Measurements from ENCODE around the gene DLG5. TPM values are rescaled to one million over a fixed set of nuclear protein-coding genes. Genes with fewer than 3 reads are reported as not detected.

Gene DLG5
- total and polyA plus RNA-seq, 9 of the 15 experiments (the other 6 are each of a cell fraction or from before 2014, with no cell fraction given) = 1.4 to 26.8 (median 11.2) TPM

DNA sequence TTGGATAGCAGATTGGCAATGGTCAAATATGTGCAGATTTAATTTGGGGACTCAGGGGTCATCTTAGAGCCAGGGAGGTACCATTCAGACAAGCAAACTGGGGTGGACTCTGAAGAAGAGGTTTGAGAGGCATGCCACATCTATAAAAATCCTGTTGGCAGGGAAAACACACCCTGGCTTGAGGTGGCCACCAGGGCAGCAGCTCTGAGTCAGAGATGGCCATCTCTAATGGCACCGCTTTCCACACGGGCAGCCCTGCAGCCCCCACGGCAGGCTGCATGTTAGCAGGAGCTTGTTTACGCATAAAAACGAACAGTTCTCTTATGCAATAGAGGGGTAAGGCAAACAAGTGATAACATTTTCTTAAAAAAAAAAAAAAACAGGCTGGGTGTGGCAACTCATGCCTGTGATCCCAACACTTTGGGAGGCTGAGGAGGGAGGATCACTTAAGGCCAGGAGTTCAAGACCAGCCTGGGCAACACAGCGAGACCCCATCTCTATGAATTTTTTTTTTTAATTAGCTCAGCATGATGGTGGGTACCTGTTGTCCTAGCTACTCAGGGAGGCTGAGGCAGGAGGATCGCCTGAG lies 14.9 kb downstream of the DLG5 start (continued):
- TF ChIP-seq ZNF644 (tag; IDR thresholded peaks at IDR 0.05; ENCODE audit: low read depth) = peak; percentile 87
- 0 out of 2 replicates have a peak, but pooled peaks have one; percentile 46 for TF ChIP-seq HIVEP1 (CRISPR knock-in tag; IDR thresholded peaks at IDR 0.05)
- peak; percentile 64; the same call in 1 of the 2 replicates for TF ChIP-seq ZNF586 (CRISPR knock-in tag; conservative IDR thresholded peaks at IDR 0.05)
- TF ChIP-seq PTTG1 (tag; IDR thresholded peaks at IDR 0.05; ENCODE audit: low read depth) = no peak
- TF ChIP-seq PREB (CRISPR knock-in tag; IDR thresholded peaks at IDR 0.05) = no peak
- TF ChIP-seq ZNF717 (CRISPR knock-in tag; IDR thresholded peaks at IDR 0.05) = no peak
- 0 out of 4 replicates have a peak, but pooled peaks of 1 of the 2 experiments have one; percentile 27 for TF ChIP-seq ZMIZ1 (IDR thresholded peaks at IDR 0.05; ENCODE audit: low read depth in 2 of 2, low read length in 2 of 2)
- peak; percentile 99 for TF ChIP-seq CEBPB (tag; IDR thresholded peaks at IDR 0.05)
- TF ChIP-seq JUNB (CRISPR knock-in tag; conservative IDR thresholded peaks at IDR 0.05) = peak; percentile 33; the same call in 1 of the 2 replicates
- TF ChIP-seq, protein P1, sequence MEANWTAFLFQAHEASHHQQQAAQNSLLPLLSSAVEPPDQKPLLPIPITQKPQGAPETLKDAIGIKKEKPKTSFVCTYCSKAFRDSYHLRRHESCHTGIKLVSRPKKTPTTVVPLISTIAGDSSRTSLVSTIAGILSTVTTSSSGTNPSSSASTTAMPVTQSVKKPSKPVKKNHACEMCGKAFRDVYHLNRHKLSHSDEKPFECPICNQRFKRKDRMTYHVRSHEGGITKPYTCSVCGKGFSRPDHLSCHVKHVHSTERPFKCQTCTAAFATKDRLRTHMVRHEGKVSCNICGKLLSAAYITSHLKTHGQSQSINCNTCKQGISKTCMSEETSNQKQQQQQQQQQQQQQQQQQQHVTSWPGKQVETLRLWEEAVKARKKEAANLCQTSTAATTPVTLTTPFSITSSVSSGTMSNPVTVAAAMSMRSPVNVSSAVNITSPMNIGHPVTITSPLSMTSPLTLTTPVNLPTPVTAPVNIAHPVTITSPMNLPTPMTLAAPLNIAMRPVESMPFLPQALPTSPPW (CRISPR knock-in tag; IDR thresholded peaks at IDR 0.05) = peak; percentile 70; the same call in 1 of the 2 replicates
- TF ChIP-seq, protein P2, sequence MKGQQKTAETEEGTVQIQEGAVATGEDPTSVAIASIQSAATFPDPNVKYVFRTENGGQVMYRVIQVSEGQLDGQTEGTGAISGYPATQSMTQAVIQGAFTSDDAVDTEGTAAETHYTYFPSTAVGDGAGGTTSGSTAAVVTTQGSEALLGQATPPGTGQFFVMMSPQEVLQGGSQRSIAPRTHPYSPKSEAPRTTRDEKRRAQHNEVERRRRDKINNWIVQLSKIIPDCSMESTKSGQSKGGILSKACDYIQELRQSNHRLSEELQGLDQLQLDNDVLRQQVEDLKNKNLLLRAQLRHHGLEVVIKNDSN (CRISPR knock-in tag; IDR thresholded peaks at IDR 0.05) = no peak
- TF ChIP-seq MEIS2 (IDR thresholded peaks at IDR 0.05; ENCODE audit: partially characterized antibody) = no peak
- TF ChIP-seq RBM14 (IDR thresholded peaks at IDR 0.05; ENCODE audit: borderline replicate concordance, insufficient read depth, low read depth, low read length) = no peak
- peak; percentile 75; the same call in 1 of the 2 replicates for TF ChIP-seq ZNF311 (CRISPR knock-in tag; IDR thresholded peaks at IDR 0.05)
- TF ChIP-seq ELF2 (CRISPR knock-in tag; IDR thresholded peaks at IDR 0.05) = 0 out of 2 replicates have a peak, but pooled peaks have one; percentile 29
- no peak; the same call in 1 of the 2 replicates for TF ChIP-seq SMARCC2 (IDR thresholded peaks at IDR 0.05; ENCODE audit: low read depth)
- no peak for TF ChIP-seq ETS2 (tag; IDR thresholded peaks at IDR 0.05; ENCODE audit: borderline replicate concordance, poor library complexity, severe bottlenecking)
- TF ChIP-seq RBM22 (IDR thresholded peaks at IDR 0.05; ENCODE audit: low read depth, low read length, poor library complexity, severe bottlenecking) = no peak
- TF ChIP-seq TRIM28 (IDR thresholded peaks at IDR 0.05) = peak; percentile 31; the same call in 1 of the 2 replicates
- TF ChIP-seq PHF21A (IDR thresholded peaks at IDR 0.05; ENCODE audit: borderline replicate concordance, low read depth) = no peak
- TF ChIP-seq CXXC5 (CRISPR knock-in tag; IDR thresholded peaks at IDR 0.05) = peak; percentile 87
